Left lung (tissue), 10 donors: ENCODE data around the gene EXOC7. TPM values are rescaled to one million over a fixed set of nuclear protein-coding genes. Genes with fewer than 3 reads are reported as not detected.
A peak's percentile ranks its signal among the peaks of the same experiment; 100 is the strongest.

ENCODE experiments used
- ATAC-seq: fragments of 200-7000 bp; cut with Tn5 transposase; one replicate; pipeline ENCODE4 v1.9.1; 2020; ENCODE audit warnings: moderate library complexity
- DNase-seq, 4 donors: peaks; one replicate each; pipeline ENCODE4 v3.0.0-alpha.2; 2013 to 2020
- H3K27ac ChIP-seq, 2 donors: fragments of 200-600 bp; sonication (generic) in 1 of 2; one replicate each; pipeline versions ENCODE4 v1.5.0 to v1.8.0; 2020 to 2021
- H3K27me3 ChIP-seq, 2 donors: fragments of 200-600 bp; sonication (generic) in 1 of 2; one replicate each; pipeline versions ENCODE4 v1.5.0 to v1.8.0; 2020 to 2021
- H3K36me3 ChIP-seq, 2 donors: fragments of 200-600 bp; sonication (generic) in 1 of 2; one replicate each; pipeline versions ENCODE4 v1.5.0 to v1.8.0; 2020 to 2021
- H3K4me1 ChIP-seq, 2 donors: fragments of 200-600 bp; one replicate each; pipeline ENCODE4 v1.8.0; 2021
- H3K4me3 ChIP-seq, 2 donors: fragments of 200-600 bp; sonication (generic) in 1 of 2; one replicate each; pipeline versions ENCODE4 v1.5.0 to v1.8.0; 2020 to 2021; ENCODE audit warnings: mild to moderate bottlenecking in 1 of 2
- H3K9me3 ChIP-seq, 2 donors: fragments of 200-600 bp; sonication (generic) in 1 of 2; one replicate each; pipeline versions ENCODE4 v1.5.0 to v1.8.0; 2020 to 2021
- CTCF ChIP-seq, 2 donors: fragments of 200-600 bp; sonication (generic) in 1 of 2; IDR thresholded peaks; one replicate each; pipeline versions ENCODE4 v1.5.0 to v1.8.0; 2021; ENCODE audit warnings: antibody characterized with exemption in 2 of 2
- intact Hi-C, 2 donors: fragments of 100-400 bp; cut with DNase I; formaldehyde crosslinking; loops; one replicate each; pipeline versions ENCODE4 v1.11.2 to v1.14.2; 2022
- polyA plus RNA-seq, 6 donors: library from polyadenylated mRNA; unstranded; fragments of 120-200 nt; gene quantifications; one replicate each; pipeline ENCODE4 v1.2.1, GENCODE V29; 2013; ENCODE audit not compliant: insufficient read length in 6 of 6
- total RNA-seq, 2 donors: library from RNA; stranded (reverse); fragmentation: NEBNext Ultra II Directional; extraction: Animal tissue kit (Norgen Biotek cat#: 25700); gene quantifications; one replicate each; pipeline ENCODE4 v1.2.1, GENCODE V29; 2021
- donor health status: DM: no; HTN: yes; CAD: no.
- donor health status: DM: no; HTN: no; CAD: no.

EXOC7 gene
- total and polyA plus RNA-seq, 8 donors = 114 to 178 (median 162) TPM

- H3K27me3 ChIP-seq = no peaks in the 10 kb centered on the region
- TF ChIP-seq CTCF (IDR thresholded peaks at IDR 0.05) = no peak
- H3K4me3 ChIP-seq = no peak overlapping the region
- DNase-seq (peak in 1 of 4 donors; percentile 40), ATAC-seq (no peak)
- H3K9me3 ChIP-seq = no peaks in the 10 kb centered on the region
- no peaks in the 10 kb centered on the region for H3K4me1 ChIP-seq
- peaks cover 0 to 100% of the 10 kb centered on the region in 2 donors for H3K36me3 ChIP-seq
- no peak overlapping the region for H3K27ac ChIP-seq
- intact Hi-C loops = no loop called here
These were observed 11.9 kb downstream of the EXOC7 start for GRCh38 chr17:76091526-76092286.

- no peak for TF ChIP-seq CTCF (IDR thresholded peaks at IDR 0.05)
- H3K4me1 ChIP-seq = no peaks in the 10 kb centered on the region
- H3K36me3 ChIP-seq = peaks cover 0 to 100% of the 10 kb centered on the region in 2 donors
- H3K4me3 ChIP-seq = no peak overlapping the region
- intact Hi-C loops = no loop called here
- no peak overlapping the region for H3K27ac ChIP-seq
- no peak for ATAC-seq
- H3K27me3 ChIP-seq = no peaks in the 10 kb centered on the region
- peak in 1 of 4 donors; percentile 66 for DNase-seq
- H3K9me3 ChIP-seq = no peaks in the 10 kb centered on the region
These were observed 13.0 kb downstream of the EXOC7 start for GRCh38 chr17:76090517-76091129.

- TF ChIP-seq CTCF (IDR thresholded peaks at IDR 0.05) = no peak
- Histone ChIP-seq H3K36me3 (peaks cover 3 to 100% of the 10 kb centered on the region in 2 donors), H3K4me3 (no peak overlapping the region), H3K27ac (no peak overlapping the region), H3K9me3 (no peaks in the 10 kb centered on the region), H3K4me1 (no peaks in the 10 kb centered on the region), H3K27me3 (no peaks in the 10 kb centered on the region)
- ATAC-seq (no peak), DNase-seq (peak in 1 of 4 donors; percentile 74)
- intact Hi-C loops = no loop called here
These were observed 13.7 kb downstream of the EXOC7 start for GRCh38 chr17:76089680-76090516.

- ATAC-seq (no peak), DNase-seq (no peak)
- Histone ChIP-seq H3K4me1 (no peaks in the 10 kb centered on the region), H3K36me3 (peaks cover 3 to 100% of the 10 kb centered on the region in 2 donors), H3K4me3 (no peak overlapping the region), H3K9me3 (no peaks in the 10 kb centered on the region), H3K27me3 (no peaks in the 10 kb centered on the region), H3K27ac (no peak overlapping the region)
- TF ChIP-seq CTCF (IDR thresholded peaks at IDR 0.05) = no peak
- intact Hi-C loops = no loop called here
These were observed 14.6 kb downstream of the EXOC7 start for GRCh38 chr17:76088868-76089576.
